Stomach smooth muscle (tissue), 2 donors: ENCODE measurements around the gene UGT1A5.
"Not testable (repeated sequence)": the region's sequence is repeated elsewhere in the genome, so short reads cannot be mapped to it uniquely, and the experiment has no call there.

Source experiments
- H3K27ac ChIP-seq: one replicate; pipeline ENCODE4 v1.7.0; 2013; ENCODE audit warnings: mild to moderate bottlenecking, low read length, inconsistent platforms
- H3K27me3 ChIP-seq, 2 donors: one replicate each; pipeline ENCODE4 v1.7.0; 2013; ENCODE audit warnings: low read length in 2 of 2; ENCODE audit not compliant: insufficient read depth in 2 of 2, control insufficient read depth in 1 of 2
- H3K36me3 ChIP-seq, 2 donors: one replicate each; pipeline ENCODE4 v1.7.0; 2013; ENCODE audit warnings: low read length in 2 of 2; ENCODE audit not compliant: control insufficient read depth in 2 of 2, insufficient read depth in 2 of 2
- H3K4me1 ChIP-seq: one replicate; pipeline ENCODE4 v1.7.0; 2013; ENCODE audit warnings: low read length; ENCODE audit not compliant: control insufficient read depth, insufficient read depth
- H3K4me3 ChIP-seq, 2 donors: one replicate each; pipeline ENCODE4 v1.7.0; 2013; ENCODE audit warnings: low read length in 2 of 2
- H3K9ac ChIP-seq, 2 donors: one replicate each; pipeline ENCODE4 v1.7.0; 2013; ENCODE audit warnings: low read length in 2 of 2, mild to moderate bottlenecking in 1 of 2
- H3K9me3 ChIP-seq, 2 donors: one replicate each; pipeline ENCODE4 v1.7.0; 2013; ENCODE audit warnings: low read length in 2 of 2; ENCODE audit not compliant: control insufficient read depth in 2 of 2
- donor health status: healthy.
- donor health status: Pancreatic carcinoma.

Gene UGT1A5

GRCh38 chr2:233746475-233747282, 34.0 kb downstream of the UGT1A5 start:
- Histone ChIP-seq H3K4me1 (no peaks in the 10 kb centered on the region), H3K9me3 (no peaks in the 10 kb centered on the region), H3K27me3 (no peaks in the 10 kb centered on the region), H3K9ac (no peak overlapping the region), H3K27ac (no peak overlapping the region), H3K36me3 (no peaks in the 10 kb centered on the region), H3K4me3 (no peak overlapping the region)

- Histone ChIP-seq H3K4me1 (no peaks in the 10 kb centered on the region), H3K9me3 (no peaks in the 10 kb centered on the region), H3K27me3 (no peaks in the 10 kb centered on the region), H3K36me3 (no peaks in the 10 kb centered on the region), H3K27ac (no peak overlapping the region), H3K4me3 (no peak overlapping the region), H3K9ac (no peak overlapping the region)
These were observed 34.5 kb downstream of the UGT1A5 start for GRCh38 chr2:233747283-233747544.

- not testable (repeated sequence) for H3K9me3 ChIP-seq, H3K4me3 ChIP-seq, H3K27ac ChIP-seq, H3K4me1 ChIP-seq, H3K9ac ChIP-seq, H3K36me3 ChIP-seq, H3K27me3 ChIP-seq
These were observed 38.0 kb downstream of the UGT1A5 start for GRCh38 chr2:233750689-233751088.

- not testable (repeated sequence) for H3K27me3 ChIP-seq, H3K27ac ChIP-seq, H3K9me3 ChIP-seq, H3K4me1 ChIP-seq, H3K36me3 ChIP-seq, H3K9ac ChIP-seq, H3K4me3 ChIP-seq
These were observed 38.7 kb downstream of the UGT1A5 start for GRCh38 chr2:233751212-233752009.

GRCh38 chr2:233754872-233755611, 42.3 kb downstream of the UGT1A5 start:
- Histone ChIP-seq H3K4me1 (no peaks in the 10 kb centered on the region), H3K9ac (no peak overlapping the region), H3K9me3 (no peaks in the 10 kb centered on the region), H3K27ac (no peak overlapping the region), H3K27me3 (no peaks in the 10 kb centered on the region), H3K36me3 (no peaks in the 10 kb centered on the region), H3K4me3 (no peak overlapping the region)

GRCh38 chr2:233756429-233757081, 43.8 kb downstream of the UGT1A5 start:
- Histone ChIP-seq H3K9me3 (no peaks in the 10 kb centered on the region), H3K27me3 (no peaks in the 10 kb centered on the region), H3K4me1 (no peaks in the 10 kb centered on the region), H3K9ac (no peak overlapping the region), H3K36me3 (no peaks in the 10 kb centered on the region), H3K4me3 (no peak overlapping the region), H3K27ac (no peak overlapping the region)

GRCh38 chr2:233758141-233758540, 45.4 kb downstream of the UGT1A5 start:
- H3K4me1 ChIP-seq = no peaks in the 10 kb centered on the region
- no peak overlapping the region for H3K4me3 ChIP-seq
- no peaks in the 10 kb centered on the region for H3K9me3 ChIP-seq
- no peak overlapping the region for H3K27ac ChIP-seq
- H3K36me3 ChIP-seq = no peaks in the 10 kb centered on the region
- H3K27me3 ChIP-seq = no peaks in the 10 kb centered on the region
- no peak overlapping the region for H3K9ac ChIP-seq

- no peaks in the 10 kb centered on the region for H3K27me3 ChIP-seq
- H3K9me3 ChIP-seq = no peaks in the 10 kb centered on the region
- no peaks in the 10 kb centered on the region for H3K4me1 ChIP-seq
- H3K36me3 ChIP-seq = no peaks in the 10 kb centered on the region
- no peak overlapping the region for H3K9ac ChIP-seq
- no peak overlapping the region for H3K4me3 ChIP-seq
- no peak overlapping the region for H3K27ac ChIP-seq
These were observed 46.1 kb downstream of the UGT1A5 start for GRCh38 chr2:233758849-233759248.

- Histone ChIP-seq H3K27me3 (no peaks in the 10 kb centered on the region), H3K4me1 (no peaks in the 10 kb centered on the region), H3K27ac (no peak within 1 kb of the TSS), H3K9me3 (no peaks in the 10 kb centered on the region), H3K4me3 (no peak within 1 kb of the TSS), H3K9ac (no peak within 1 kb of the TSS), H3K36me3 (no peaks in the 10 kb centered on the region)
These were observed 47.3 kb downstream of the UGT1A5 start, which contains the start of gene UGT1A1 for GRCh38 chr2:233760043-233760442. Gene UGT1A1 (plus strand): TSS chr2:233760270. CDS start chr2:233760288, 18 bp downstream.

GRCh38 chr2:233761040-233761769, 48.5 kb downstream of the UGT1A5 start:
- no peaks in the 10 kb centered on the region for H3K9me3 ChIP-seq
- no peaks in the 10 kb centered on the region for H3K4me1 ChIP-seq
- H3K36me3 ChIP-seq = no peaks in the 10 kb centered on the region
- H3K4me3 ChIP-seq = no peak overlapping the region
- H3K9ac ChIP-seq = no peak overlapping the region
- H3K27me3 ChIP-seq = peaks cover 0 to 3% of the 10 kb centered on the region in 2 donors
- H3K27ac ChIP-seq = no peak overlapping the region
